ENCODE measurements around the gene CEP112. TPM values are rescaled to one million over a fixed set of nuclear protein-coding genes. Genes with fewer than 3 reads are reported as not detected.
A peak's percentile ranks its signal among the peaks of the same experiment; 100 is the strongest.

The CEP112 gene
- total and polyA plus RNA-seq, 2 experiments from 2014 or later = 4.0 to 4.3 TPM

DNA sequence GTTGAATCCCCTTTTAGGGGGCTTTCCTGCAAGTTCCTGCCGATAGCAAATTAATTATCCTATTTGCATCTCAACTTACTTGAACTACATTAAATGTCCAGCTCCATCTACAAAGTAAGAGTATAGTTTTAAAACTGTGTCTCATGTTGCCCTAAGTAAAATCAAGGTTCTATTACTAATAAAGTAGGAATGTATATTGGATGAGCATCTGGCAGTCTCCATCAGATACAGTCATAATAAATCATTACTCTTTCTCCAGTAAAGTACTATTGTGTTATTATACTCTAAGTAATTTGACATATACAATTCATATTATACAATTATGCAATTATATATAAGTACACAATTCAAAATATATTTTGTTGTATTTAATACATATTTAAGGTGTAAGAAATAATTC is 249.3 kb downstream of the CEP112 start:
- Mint-ChIP-seq H3K9me3 (peaks cover 8% of the 10 kb centered on the region; the same call in 2 of the 3 replicates), H3K36me3 (ENCODE audit: low read depth) (no peaks in the 10 kb centered on the region; the same call in 1 of the 3 replicates), H3K27me3 (ENCODE audit: insufficient read depth, low read depth, poor library complexity) (no peaks in the 10 kb centered on the region), H3K4me1 (no peaks in the 10 kb centered on the region), H3K4me3 (no peak overlapping the region), H3K27ac (no peak overlapping the region)
- no peak for DNase-seq (ENCODE audit: low spot score)
- Histone ChIP-seq H3K9me2 (ENCODE audit: insufficient read depth) (no peaks in the 10 kb centered on the region), H4K20me1 (replicated peaks; ENCODE audit: insufficient read depth) (no peaks in the 10 kb centered on the region), H3K79me2 (replicated peaks; ENCODE audit: insufficient read depth) (no peaks in the 10 kb centered on the region), H3K4me2 (no peak overlapping the region), H3F3A (replicated peaks; ENCODE audit: low read depth) (no peaks in the 10 kb centered on the region), H3K36me3 (ENCODE audit: insufficient read depth) (no peaks in the 10 kb centered on the region), H3K27me3 (ENCODE audit: insufficient read depth) (no peaks in the 10 kb centered on the region), H3K4me1 (ENCODE audit: insufficient read depth) (no peaks in the 10 kb centered on the region), H3K4me3 (no peak overlapping the region), H2AFZ (no peak overlapping the region), H3K27ac (ENCODE audit: low read depth) (no peak overlapping the region)
- TF ChIP-seq, protein P1, sequence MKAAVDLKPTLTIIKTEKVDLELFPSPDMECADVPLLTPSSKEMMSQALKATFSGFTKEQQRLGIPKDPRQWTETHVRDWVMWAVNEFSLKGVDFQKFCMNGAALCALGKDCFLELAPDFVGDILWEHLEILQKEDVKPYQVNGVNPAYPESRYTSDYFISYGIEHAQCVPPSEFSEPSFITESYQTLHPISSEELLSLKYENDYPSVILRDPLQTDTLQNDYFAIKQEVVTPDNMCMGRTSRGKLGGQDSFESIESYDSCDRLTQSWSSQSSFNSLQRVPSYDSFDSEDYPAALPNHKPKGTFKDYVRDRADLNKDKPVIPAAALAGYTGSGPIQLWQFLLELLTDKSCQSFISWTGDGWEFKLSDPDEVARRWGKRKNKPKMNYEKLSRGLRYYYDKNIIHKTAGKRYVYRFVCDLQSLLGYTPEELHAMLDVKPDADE (IDR thresholded peaks at IDR 0.05) = no peak
- no peak for TF ChIP-seq EZH2phosphoT487 (IDR thresholded peaks at IDR 0.05; ENCODE audit: unreplicated experiment)
- TF ChIP-seq NANOG (IDR thresholded peaks at IDR 0.05; ENCODE audit: borderline replicate concordance) = no peak
- no peak for TF ChIP-seq CREB1 (CRISPR knock-in tag; IDR thresholded peaks at IDR 0.05; ENCODE audit: low read depth)
- TF ChIP-seq, protein P2, sequence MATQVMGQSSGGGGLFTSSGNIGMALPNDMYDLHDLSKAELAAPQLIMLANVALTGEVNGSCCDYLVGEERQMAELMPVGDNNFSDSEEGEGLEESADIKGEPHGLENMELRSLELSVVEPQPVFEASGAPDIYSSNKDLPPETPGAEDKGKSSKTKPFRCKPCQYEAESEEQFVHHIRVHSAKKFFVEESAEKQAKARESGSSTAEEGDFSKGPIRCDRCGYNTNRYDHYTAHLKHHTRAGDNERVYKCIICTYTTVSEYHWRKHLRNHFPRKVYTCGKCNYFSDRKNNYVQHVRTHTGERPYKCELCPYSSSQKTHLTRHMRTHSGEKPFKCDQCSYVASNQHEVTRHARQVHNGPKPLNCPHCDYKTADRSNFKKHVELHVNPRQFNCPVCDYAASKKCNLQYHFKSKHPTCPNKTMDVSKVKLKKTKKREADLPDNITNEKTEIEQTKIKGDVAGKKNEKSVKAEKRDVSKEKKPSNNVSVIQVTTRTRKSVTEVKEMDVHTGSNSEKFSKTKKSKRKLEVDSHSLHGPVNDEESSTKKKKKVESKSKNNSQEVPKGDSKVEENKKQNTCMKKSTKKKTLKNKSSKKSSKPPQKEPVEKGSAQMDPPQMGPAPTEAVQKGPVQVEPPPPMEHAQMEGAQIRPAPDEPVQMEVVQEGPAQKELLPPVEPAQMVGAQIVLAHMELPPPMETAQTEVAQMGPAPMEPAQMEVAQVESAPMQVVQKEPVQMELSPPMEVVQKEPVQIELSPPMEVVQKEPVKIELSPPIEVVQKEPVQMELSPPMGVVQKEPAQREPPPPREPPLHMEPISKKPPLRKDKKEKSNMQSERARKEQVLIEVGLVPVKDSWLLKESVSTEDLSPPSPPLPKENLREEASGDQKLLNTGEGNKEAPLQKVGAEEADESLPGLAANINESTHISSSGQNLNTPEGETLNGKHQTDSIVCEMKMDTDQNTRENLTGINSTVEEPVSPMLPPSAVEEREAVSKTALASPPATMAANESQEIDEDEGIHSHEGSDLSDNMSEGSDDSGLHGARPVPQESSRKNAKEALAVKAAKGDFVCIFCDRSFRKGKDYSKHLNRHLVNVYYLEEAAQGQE (IDR thresholded peaks at IDR 0.05; ENCODE audit: unreplicated experiment) = no peak
- no peak for TF ChIP-seq JUNB (IDR thresholded peaks at IDR 0.05; ENCODE audit: unreplicated experiment)
- ATAC-seq = no peak

DNA sequence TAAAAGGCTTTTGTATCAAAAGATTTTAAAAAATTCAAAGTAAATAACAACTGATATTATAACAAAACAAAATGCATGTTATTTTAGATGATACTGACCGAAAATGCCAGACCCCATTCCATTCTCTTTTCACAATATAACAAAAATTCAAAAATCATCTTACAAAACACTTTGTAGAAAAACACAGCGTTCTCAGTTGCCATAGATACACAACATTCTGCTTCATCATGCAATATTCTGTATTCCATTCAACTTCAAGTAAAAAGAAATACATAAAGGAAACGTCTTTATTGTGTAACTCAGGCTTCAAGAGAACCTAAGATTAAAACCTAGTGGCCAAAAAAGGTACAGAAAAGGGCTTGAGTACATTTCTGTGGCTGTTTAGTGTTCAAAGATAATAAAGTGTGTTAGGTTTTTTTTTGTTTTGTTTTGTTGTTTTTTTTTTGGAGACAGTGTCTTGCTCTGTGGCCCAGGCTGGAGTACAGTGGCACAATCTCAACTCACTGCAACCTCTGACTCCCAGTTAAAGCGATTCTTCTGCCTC is 250.5 kb downstream of the CEP112 start:
- Histone ChIP-seq H3K27ac (ENCODE audit: low read depth) (no peak overlapping the region), H3F3A (replicated peaks; ENCODE audit: low read depth) (no peaks in the 10 kb centered on the region), H3K36me3 (ENCODE audit: insufficient read depth) (no peaks in the 10 kb centered on the region), H2AFZ (no peak overlapping the region), H3K4me2 (no peak overlapping the region), H3K79me2 (replicated peaks; ENCODE audit: insufficient read depth) (no peaks in the 10 kb centered on the region), H3K4me1 (ENCODE audit: insufficient read depth) (no peaks in the 10 kb centered on the region), H3K27me3 (ENCODE audit: insufficient read depth) (no peaks in the 10 kb centered on the region), H3K4me3 (no peak overlapping the region), H4K20me1 (replicated peaks; ENCODE audit: insufficient read depth) (no peaks in the 10 kb centered on the region), H3K9me2 (ENCODE audit: insufficient read depth) (no peaks in the 10 kb centered on the region)
- H3K4me1 Mint-ChIP-seq = no peaks in the 10 kb centered on the region
- peaks cover 12% of the 10 kb centered on the region for H3K9me3 Mint-ChIP-seq
- H3K27me3 Mint-ChIP-seq (ENCODE audit: insufficient read depth, low read depth, poor library complexity) = no peaks in the 10 kb centered on the region
- H3K4me3 Mint-ChIP-seq = no peak overlapping the region
- no peak for ATAC-seq
- TF ChIP-seq STAT1 (IDR thresholded peaks at IDR 0.05; ENCODE audit: unreplicated experiment) (no peak), ZNF114 (CRISPR knock-in tag; IDR thresholded peaks at IDR 0.05) (no peak)
- TF ChIP-seq, protein P3, sequence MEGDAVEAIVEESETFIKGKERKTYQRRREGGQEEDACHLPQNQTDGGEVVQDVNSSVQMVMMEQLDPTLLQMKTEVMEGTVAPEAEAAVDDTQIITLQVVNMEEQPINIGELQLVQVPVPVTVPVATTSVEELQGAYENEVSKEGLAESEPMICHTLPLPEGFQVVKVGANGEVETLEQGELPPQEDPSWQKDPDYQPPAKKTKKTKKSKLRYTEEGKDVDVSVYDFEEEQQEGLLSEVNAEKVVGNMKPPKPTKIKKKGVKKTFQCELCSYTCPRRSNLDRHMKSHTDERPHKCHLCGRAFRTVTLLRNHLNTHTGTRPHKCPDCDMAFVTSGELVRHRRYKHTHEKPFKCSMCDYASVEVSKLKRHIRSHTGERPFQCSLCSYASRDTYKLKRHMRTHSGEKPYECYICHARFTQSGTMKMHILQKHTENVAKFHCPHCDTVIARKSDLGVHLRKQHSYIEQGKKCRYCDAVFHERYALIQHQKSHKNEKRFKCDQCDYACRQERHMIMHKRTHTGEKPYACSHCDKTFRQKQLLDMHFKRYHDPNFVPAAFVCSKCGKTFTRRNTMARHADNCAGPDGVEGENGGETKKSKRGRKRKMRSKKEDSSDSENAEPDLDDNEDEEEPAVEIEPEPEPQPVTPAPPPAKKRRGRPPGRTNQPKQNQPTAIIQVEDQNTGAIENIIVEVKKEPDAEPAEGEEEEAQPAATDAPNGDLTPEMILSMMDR (conservative IDR thresholded peaks at IDR 0.05; ENCODE audit: low read depth in 2 of 2) = peak in 1 of 2 experiments; percentile 30; a peak in 2 of 4 replicates
- DNase-seq (ENCODE audit: low spot score) = peak; percentile 13
- H3K27ac Mint-ChIP-seq = no peak overlapping the region
- peaks cover under 1% of the 10 kb centered on the region; the same call in 2 of the 3 replicates for H3K36me3 Mint-ChIP-seq (ENCODE audit: low read depth)
